OCI-LY3 (cell line): ENCODE measurements around the gene SAMD8.

Experiments used
- H2AFZ ChIP-seq: fragments of 200-600, 300-600 bp; shearing (Covaris generic); 2 replicates; pipeline ENCODE4 v1.6.0; 2014; ENCODE audit warnings: antibody characterized with exemption, low read depth, low read length
- H3K27ac ChIP-seq: fragments of 200-600, 300-600 bp; sonication (generic); 2 replicates; pipeline ENCODE4 v1.5.1; 2014; ENCODE audit warnings: mild to moderate bottlenecking, low read length, moderate library complexity, mixed read lengths
- H3K27me3 ChIP-seq: fragments of 200-600, 300-600 bp; sonication (generic); 2 replicates; pipeline ENCODE4 v1.6.1; 2014; ENCODE audit warnings: low read depth, low read length, mixed read lengths
- H3K36me3 ChIP-seq: fragments of 200-600, 300-600 bp; sonication (generic); replicated peaks from 2 replicates; pipeline ENCODE3; 2014; ENCODE audit warnings: low read depth, low read length, mixed read lengths
- H3K4me1 ChIP-seq: fragments of 300-600, 200-600 bp; sonication (generic); 2 replicates; pipeline ENCODE4 v1.6.1; 2014; ENCODE audit warnings: low read length, mixed read lengths
- H3K4me2 ChIP-seq: fragments of 200-600, 300-600 bp; sonication (generic); 2 replicates; pipeline ENCODE4 v1.6.1; 2014; ENCODE audit warnings: low read length, mixed read lengths
- H3K4me3 ChIP-seq: fragments of 300-600, 200-600 bp; sonication (generic); 2 replicates; pipeline ENCODE4 v1.5.1; 2014; ENCODE audit warnings: antibody characterized with exemption, mild to moderate bottlenecking, low read length, moderate library complexity
- H3K79me2 ChIP-seq: fragments of 300-600, 200-600 bp; shearing (Covaris generic); 2 replicates; pipeline ENCODE4 v1.6.1; 2014; ENCODE audit warnings: mild to moderate bottlenecking, low read length, mixed read lengths
- H3K9ac ChIP-seq: fragments of 300-600, 200-600 bp; shearing (Covaris generic); 2 replicates; pipeline ENCODE4 v1.6.0; 2014; ENCODE audit warnings: mild to moderate bottlenecking, low read length, moderate library complexity
- H3K9me3 ChIP-seq: fragments of 200-600, 300-600 bp; shearing (Covaris generic); 2 replicates; pipeline ENCODE4 v1.6.1; 2014; ENCODE audit warnings: low read length, mixed read lengths; ENCODE audit not compliant: insufficient read depth
- H4K20me1 ChIP-seq: fragments of 200-600, 300-600 bp; sonication (generic); 2 replicates; pipeline ENCODE4 v1.6.1; 2016; ENCODE audit warnings: low read length, mixed read lengths; ENCODE audit not compliant: insufficient read depth
- CTCF ChIP-seq: fragments of 200-600, 300-600 bp; sonication (generic); IDR thresholded peaks from 2 replicates; pipeline ENCODE4 v1.5.1; 2014; ENCODE audit warnings: antibody characterized with exemption, low read length, low read depth
- EZH2phosphoT487 ChIP-seq: fragments of 200-600 bp; shearing (Covaris generic); IDR thresholded peaks from 2 replicates; pipeline ENCODE4 v1.6.1; 2018; ENCODE audit warnings: antibody characterized with exemption, mixed run types, low read depth

The SAMD8 gene

GRCh38 chr10:75108684-75109458, 2.6 kb upstream of the SAMD8 start:
- Histone ChIP-seq H3K36me3 (no peaks in the 10 kb centered on the region), H3K27me3 (no peaks in the 10 kb centered on the region), H4K20me1 (peaks cover 13% of the 10 kb centered on the region), H3K79me2 (peaks cover 23% of the 10 kb centered on the region), H3K27ac (no peak overlapping the region), H3K4me3 (no peak overlapping the region), H3K9ac (no peak overlapping the region), H2AFZ (no peak overlapping the region), H3K4me1 (peaks cover 13% of the 10 kb centered on the region; the same call in 1 of the 2 replicates), H3K9me3 (no peaks in the 10 kb centered on the region), H3K4me2 (no peak overlapping the region)
- TF ChIP-seq CTCF (peak; percentile 22; the same call in 1 of the 2 replicates), EZH2phosphoT487 (no peak)

- H3K36me3 ChIP-seq: no peaks in the 10 kb centered on the region
- no peaks in the 10 kb centered on the region for H3K9me3 ChIP-seq
- no peak for TF ChIP-seq CTCF
- no peak for TF ChIP-seq EZH2phosphoT487
- no peaks in the 10 kb centered on the region for H3K27me3 ChIP-seq
- peaks cover 13% of the 10 kb centered on the region; the same call in 1 of the 2 replicates for H3K4me1 ChIP-seq
- no peak overlapping the region for H3K4me2 ChIP-seq
- H3K27ac ChIP-seq: no peak overlapping the region
- peaks cover 28% of the 10 kb centered on the region for H3K79me2 ChIP-seq
- no peak overlapping the region for H2AFZ ChIP-seq
- H4K20me1 ChIP-seq: peaks cover 18% of the 10 kb centered on the region
- no peak overlapping the region for H3K4me3 ChIP-seq
- H3K9ac ChIP-seq: no peak overlapping the region
These were observed 2.0 kb upstream of the SAMD8 start for GRCh38 chr10:75109459-75109778.

- Histone ChIP-seq H3K9me3 (no peaks in the 10 kb centered on the region), H2AFZ (no peak overlapping the region), H3K27ac (peak overlapping the region; percentile 99), H3K27me3 (no peaks in the 10 kb centered on the region), H3K4me3 (peak overlapping the region; percentile 100), H3K36me3 (no peaks in the 10 kb centered on the region), H3K9ac (peak overlapping the region; percentile 99; the same call in 1 of the 2 replicates), H3K4me1 (peaks cover 13% of the 10 kb centered on the region; the same call in 1 of the 2 replicates), H3K4me2 (peak overlapping the region; percentile 80), H4K20me1 (peaks cover 25% of the 10 kb centered on the region), H3K79me2 (peaks cover 35% of the 10 kb centered on the region)
- TF ChIP-seq EZH2phosphoT487 (no peak), CTCF (no peak)
These were observed 1.3 kb upstream of the SAMD8 start for GRCh38 chr10:75110006-75110632.

GRCh38 chr10:75111907-75112679, 637 bp downstream of the SAMD8 start:
- Histone ChIP-seq H3K36me3 (no peaks in the 10 kb centered on the region), H4K20me1 (peaks cover 37% of the 10 kb centered on the region), H3K79me2 (peaks cover 52% of the 10 kb centered on the region), H3K4me1 (peaks cover 7% of the 10 kb centered on the region; the same call in 1 of the 2 replicates), H2AFZ (peak overlapping the region; percentile 71; the same call in 1 of the 2 replicates), H3K27ac (peak overlapping the region; percentile 99), H3K4me3 (peak overlapping the region; percentile 100), H3K4me2 (peak overlapping the region; percentile 82), H3K9ac (peak overlapping the region; percentile 99), H3K9me3 (no peaks in the 10 kb centered on the region), H3K27me3 (no peaks in the 10 kb centered on the region)
- TF ChIP-seq CTCF (no peak), EZH2phosphoT487 (no peak)
